Neural crest cell (in vitro differentiated cells): ENCODE data around the gene GPR68. TPM values are rescaled to one million over a fixed set of nuclear protein-coding genes. Genes with fewer than 3 reads are reported as not detected.
A peak's percentile ranks its signal among the peaks of the same experiment; 100 is the strongest.
"Not testable (repeated sequence)": the region's sequence is repeated elsewhere in the genome, so short reads cannot be mapped to it uniquely, and the experiment has no call there.

ENCODE experiments used
- DNase-seq: peaks from one replicate; pipeline ENCODE4 v3.0.0; 2021; ENCODE audit warnings: low read depth, mixed read lengths, low spot score
- H3K27ac Mint-ChIP-seq: one replicate; pipeline ENCODE4 v1.8.0; 2021; ENCODE audit warnings: mild to moderate bottlenecking, mixed read lengths; ENCODE audit not compliant: unreplicated experiment
- H3K27me3 Mint-ChIP-seq: 2 replicates; pipeline ENCODE4 v1.8.0; 2021; ENCODE audit warnings: low read depth, mild to moderate bottlenecking, mixed read lengths
- H3K36me3 Mint-ChIP-seq: 2 replicates; pipeline ENCODE4 v1.8.0; 2021; ENCODE audit warnings: low read depth, mild to moderate bottlenecking, mixed read lengths
- H3K4me1 Mint-ChIP-seq: 2 replicates; pipeline ENCODE4 v1.8.0; 2021; ENCODE audit warnings: mixed read lengths
- H3K4me3 Mint-ChIP-seq: one replicate; pipeline ENCODE4 v1.8.0; 2021; ENCODE audit warnings: mild to moderate bottlenecking, mixed read lengths
- H3K9me3 Mint-ChIP-seq: 2 replicates; pipeline ENCODE4 v1.8.0; 2021; ENCODE audit warnings: mixed read lengths
- total RNA-seq: library from RNA; stranded (reverse); gene quantifications from 2 replicates; pipeline ENCODE4 v1.2.1, GENCODE V29; 2021
- TF ChIP-seq, protein P1 (sequence below): fragments of 200-600 bp; sonication (generic); conservative IDR thresholded peaks from 2 replicates; pipeline ENCODE4 v1.5.0; 2021; ENCODE audit warnings: antibody characterized with exemption, mild to moderate bottlenecking

The GPR68 gene
- total RNA-seq, 1 donor from 2014 or later: 0.14 TPM

DNA sequence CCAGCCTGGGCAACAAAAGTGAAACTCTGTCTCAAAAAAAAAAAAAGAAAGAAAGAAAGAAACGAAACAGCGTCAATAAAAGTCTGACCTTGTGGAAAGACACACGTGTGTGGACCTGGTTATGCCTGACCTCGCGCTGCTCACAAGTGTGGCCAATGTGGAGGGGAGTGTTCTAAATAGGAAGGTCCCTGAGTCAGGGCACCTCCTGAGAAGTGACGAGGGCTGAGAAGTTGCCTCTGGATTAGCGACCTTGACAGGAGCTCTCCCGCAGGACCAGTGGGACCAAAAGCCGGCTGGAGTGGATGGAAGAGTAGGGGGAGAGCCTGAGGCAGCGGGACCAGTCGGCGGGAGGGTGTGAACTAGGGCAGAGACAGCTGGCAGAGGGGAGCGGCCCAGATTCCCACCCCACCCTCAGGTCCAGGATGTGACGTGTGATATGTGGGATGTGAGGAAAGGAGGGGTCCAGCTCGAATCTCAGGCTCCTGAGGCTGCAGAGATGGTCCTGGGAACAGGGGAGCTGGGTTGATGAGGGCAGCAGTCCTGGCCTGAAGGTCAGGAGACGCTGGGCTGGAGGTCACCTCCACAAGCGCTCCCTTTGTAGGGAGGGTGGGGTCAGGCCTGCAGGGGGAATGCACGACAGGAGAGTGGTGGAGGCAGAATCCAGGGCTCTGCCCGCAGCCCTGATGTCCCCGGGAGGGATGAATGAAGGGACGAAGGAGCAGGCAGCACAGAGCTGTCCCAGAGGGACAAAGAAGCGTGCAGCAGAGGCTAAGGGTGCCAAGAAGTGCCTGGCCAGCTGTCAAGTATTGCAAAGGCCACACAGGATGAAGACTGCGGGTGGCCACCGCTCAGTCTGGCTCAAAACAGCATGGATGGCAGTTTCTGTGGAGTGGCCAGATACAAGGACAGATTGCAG lies 24.8 kb upstream of the GPR68 start:
- H3K36me3 Mint-ChIP-seq: peaks cover 2% of the 10 kb centered on the region
- H3K27ac Mint-ChIP-seq: peak overlapping the region; percentile 24
- no peak for DNase-seq
- peaks cover 13% of the 10 kb centered on the region for H3K4me1 Mint-ChIP-seq
- H3K9me3 Mint-ChIP-seq: no peaks in the 10 kb centered on the region
- peaks cover 19% of the 10 kb centered on the region for H3K27me3 Mint-ChIP-seq
- peak overlapping the region; percentile 61 for H3K4me3 Mint-ChIP-seq
- TF ChIP-seq, protein P1, sequence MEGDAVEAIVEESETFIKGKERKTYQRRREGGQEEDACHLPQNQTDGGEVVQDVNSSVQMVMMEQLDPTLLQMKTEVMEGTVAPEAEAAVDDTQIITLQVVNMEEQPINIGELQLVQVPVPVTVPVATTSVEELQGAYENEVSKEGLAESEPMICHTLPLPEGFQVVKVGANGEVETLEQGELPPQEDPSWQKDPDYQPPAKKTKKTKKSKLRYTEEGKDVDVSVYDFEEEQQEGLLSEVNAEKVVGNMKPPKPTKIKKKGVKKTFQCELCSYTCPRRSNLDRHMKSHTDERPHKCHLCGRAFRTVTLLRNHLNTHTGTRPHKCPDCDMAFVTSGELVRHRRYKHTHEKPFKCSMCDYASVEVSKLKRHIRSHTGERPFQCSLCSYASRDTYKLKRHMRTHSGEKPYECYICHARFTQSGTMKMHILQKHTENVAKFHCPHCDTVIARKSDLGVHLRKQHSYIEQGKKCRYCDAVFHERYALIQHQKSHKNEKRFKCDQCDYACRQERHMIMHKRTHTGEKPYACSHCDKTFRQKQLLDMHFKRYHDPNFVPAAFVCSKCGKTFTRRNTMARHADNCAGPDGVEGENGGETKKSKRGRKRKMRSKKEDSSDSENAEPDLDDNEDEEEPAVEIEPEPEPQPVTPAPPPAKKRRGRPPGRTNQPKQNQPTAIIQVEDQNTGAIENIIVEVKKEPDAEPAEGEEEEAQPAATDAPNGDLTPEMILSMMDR: no peak

DNA sequence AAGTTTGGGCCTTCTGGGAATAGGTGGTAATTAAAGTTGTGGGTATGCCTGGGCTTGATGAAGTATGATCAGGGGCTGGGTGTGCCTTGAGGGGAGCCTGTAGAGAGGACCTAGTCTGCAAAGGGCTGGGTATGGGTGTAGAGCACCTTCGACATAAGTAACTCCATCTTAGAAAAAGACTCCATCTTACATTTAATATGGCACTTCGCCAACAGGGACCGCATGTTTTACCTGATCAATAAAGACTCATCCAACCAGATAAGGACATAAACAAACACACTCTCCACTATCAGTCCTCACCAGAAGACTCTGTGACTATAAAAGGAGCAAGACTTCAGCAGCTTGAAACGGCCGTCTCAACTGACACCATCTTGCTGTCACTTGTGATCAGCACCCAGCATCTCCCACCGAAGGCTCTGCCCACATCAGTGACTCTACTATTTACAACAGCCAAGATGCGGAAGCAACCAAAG lies 23.5 kb upstream of the GPR68 start:
- Mint-ChIP-seq H3K4me1 (peaks cover 17% of the 10 kb centered on the region), H3K27ac (no peak overlapping the region), H3K9me3 (no peaks in the 10 kb centered on the region)

DNA sequence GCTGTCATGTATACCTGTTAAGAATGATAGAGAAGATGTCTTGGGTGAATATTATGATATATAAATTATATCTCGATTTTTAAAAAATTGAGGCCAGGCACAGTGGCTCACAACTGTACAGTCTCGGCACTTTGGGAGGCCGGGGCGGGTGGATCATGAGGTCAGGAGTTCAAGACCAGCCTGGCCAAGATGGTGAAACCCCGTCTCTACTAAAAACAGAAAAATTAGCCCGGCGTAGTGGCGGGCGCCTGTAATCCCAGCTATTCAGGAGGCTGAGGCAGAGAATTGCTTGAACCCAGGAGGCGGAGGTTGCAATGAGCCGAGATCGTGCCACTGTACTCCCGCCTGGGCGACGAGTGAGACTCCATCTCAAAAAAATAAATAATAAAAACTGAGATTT lies 21.8 kb upstream of the GPR68 start:
- Mint-ChIP-seq H3K27me3 (peaks cover 46% of the 10 kb centered on the region), H3K4me1 (peaks cover 17% of the 10 kb centered on the region)
- H3K4me3 Mint-ChIP-seq, H3K27ac Mint-ChIP-seq, DNase-seq, H3K9me3 Mint-ChIP-seq, H3K36me3 Mint-ChIP-seq: not testable (repeated sequence)

More for the DNA sequence above, 23.5 kb upstream of the GPR68 start:
- TF ChIP-seq, protein P1: no peak
- no peak overlapping the region for H3K4me3 Mint-ChIP-seq
- peaks cover 2% of the 10 kb centered on the region for H3K36me3 Mint-ChIP-seq
- peaks cover 32% of the 10 kb centered on the region for H3K27me3 Mint-ChIP-seq
- DNase-seq: no peak

DNA sequence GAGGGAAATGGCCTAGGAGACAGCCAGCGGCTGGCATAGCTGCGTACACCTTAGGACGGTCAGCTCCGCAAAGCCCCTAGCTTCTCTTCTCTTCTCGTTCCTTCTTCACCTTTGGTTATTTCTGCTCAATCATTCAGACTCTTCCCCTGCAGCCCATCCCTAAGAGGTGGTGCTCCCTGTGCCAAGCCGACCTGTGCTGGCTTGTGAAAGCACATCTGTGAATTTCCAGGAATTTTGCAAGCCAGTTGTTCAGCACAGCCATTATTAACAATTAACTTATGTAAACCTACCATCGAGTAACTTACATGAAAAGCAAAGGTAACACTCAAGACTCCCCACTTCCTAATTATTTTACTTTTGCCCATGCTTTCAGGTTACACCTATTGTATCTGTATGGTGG lies 20.9 kb upstream of the GPR68 start:
- Mint-ChIP-seq H3K27ac (no peak overlapping the region), H3K4me3 (peak overlapping the region; percentile 51), H3K36me3 (no peaks in the 10 kb centered on the region), H3K27me3 (peaks cover 47% of the 10 kb centered on the region), H3K9me3 (no peaks in the 10 kb centered on the region), H3K4me1 (peaks cover 17% of the 10 kb centered on the region)
- TF ChIP-seq, protein P1: no peak
- no peak for DNase-seq

DNA sequence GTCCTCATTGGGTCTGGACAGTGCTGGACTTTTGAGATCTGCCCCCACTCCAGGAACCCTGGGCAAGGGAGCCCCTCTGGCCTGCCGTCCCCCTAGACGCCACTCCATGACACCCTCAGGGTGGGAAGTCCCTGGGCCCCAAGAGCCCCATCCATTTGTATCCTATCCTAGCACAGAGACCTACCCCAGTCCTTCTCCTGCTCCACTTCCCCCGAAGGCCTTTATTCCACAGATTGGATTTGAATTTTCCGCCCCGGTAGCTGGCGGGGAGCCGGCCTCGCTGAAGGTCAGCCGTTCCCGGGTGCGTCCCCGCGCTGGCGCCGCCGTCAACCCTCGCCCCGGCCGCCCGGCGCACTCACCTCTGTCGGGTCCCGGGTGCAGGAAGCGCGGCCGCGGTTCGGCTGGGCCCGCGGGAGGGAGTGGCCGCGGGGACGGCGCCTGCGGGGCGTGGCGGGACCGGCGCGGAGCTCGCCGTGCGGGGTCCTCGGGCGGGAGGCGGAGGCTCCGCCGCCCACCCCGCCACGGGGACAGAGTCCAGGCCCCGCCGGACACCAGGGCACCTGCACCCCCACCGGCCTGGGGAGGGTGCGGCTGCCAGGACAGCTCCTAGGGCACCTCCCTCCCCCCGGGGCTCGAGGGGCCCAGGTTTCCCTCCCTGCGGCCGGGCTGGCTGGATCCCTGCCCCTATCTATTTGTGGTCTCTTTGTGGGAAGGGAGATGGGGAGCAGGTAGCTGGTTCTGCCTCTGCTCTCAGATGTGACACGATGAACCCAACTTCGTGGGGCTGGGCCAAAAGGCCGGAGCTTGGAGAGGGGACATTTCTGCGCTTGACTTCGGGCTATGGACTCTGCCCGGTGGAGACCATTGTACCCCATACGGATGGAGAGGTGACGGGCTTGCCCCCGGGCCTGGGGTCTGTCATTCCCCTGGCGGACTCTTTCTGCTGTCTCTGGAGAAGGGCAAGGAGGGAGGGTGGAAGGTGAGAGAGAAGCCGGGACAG lies 19.9 kb upstream of the GPR68 start:
- TF ChIP-seq, protein P1: no peak
- no peak overlapping the region for H3K27ac Mint-ChIP-seq
- peaks cover 12% of the 10 kb centered on the region for H3K4me1 Mint-ChIP-seq
- H3K27me3 Mint-ChIP-seq: peaks cover 47% of the 10 kb centered on the region
- H3K4me3 Mint-ChIP-seq: peak overlapping the region; percentile 70
- H3K36me3 Mint-ChIP-seq: no peaks in the 10 kb centered on the region
- H3K9me3 Mint-ChIP-seq: no peaks in the 10 kb centered on the region
- no peak for DNase-seq
